WTC11 (cell line): ENCODE measurements around the gene TBC1D22A.

Experiments used
- CTCF ChIP-seq: fragments of 200-600 bp; IDR thresholded peaks from 2 replicates; pipeline ENCODE4 v1.8.0; 2022; ENCODE audit warnings: antibody characterized with exemption
- HMGXB4 ChIP-seq: sonication (generic); formaldehyde crosslinking; IDR thresholded peaks from 2 replicates; pipeline ENCODE4 v1.8.1; 2023; ENCODE audit warnings: mild to moderate bottlenecking, moderate library complexity, missing genetic modification reagents
- MAX ChIP-seq: sonication (generic); formaldehyde crosslinking; IDR thresholded peaks from 2 replicates; pipeline ENCODE4 v1.8.0; 2022; ENCODE audit warnings: mild to moderate bottlenecking, missing genetic modification reagents

GRCh38 chr22:47084226-47084625, 321.8 kb downstream of the TBC1D22A start:
- TF ChIP-seq HMGXB4 (no peak), CTCF (no peak), MAX (CRISPR knock-in tag) (no peak)
